GM21447 (cell line): Measurements from ENCODE around the gene STKLD1.
"Not testable (repeated sequence)": the region's sequence is repeated elsewhere in the genome, so short reads cannot be mapped to it uniquely, and the experiment has no call there.

Experiments used
- ATAC-seq: cut with Tn5 transposase; IDR thresholded peaks from one replicate; pipeline ENCODE4 v1.9.1; 2021; ENCODE audit not compliant: unreplicated experiment

The STKLD1 gene

DNA sequence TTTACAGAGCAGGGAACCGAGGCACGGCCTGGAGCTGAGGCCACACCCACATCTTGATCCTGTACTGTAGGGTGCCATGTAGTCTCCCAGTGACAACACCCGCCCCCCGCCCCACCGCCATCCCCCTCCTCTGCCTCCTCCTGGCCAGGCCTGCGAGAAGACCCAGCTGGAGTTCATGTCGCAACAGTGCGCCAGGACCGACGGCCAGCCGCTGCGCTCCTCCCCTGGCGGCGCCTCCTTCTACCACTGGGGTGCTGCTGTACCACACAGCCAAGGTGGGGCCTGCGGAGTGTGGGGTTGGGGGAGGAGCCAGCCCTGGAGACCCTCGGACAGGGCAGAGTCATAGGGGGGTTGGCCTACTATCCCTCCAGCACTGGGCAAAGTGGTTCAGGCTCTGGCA, 60.5 kb downstream of the STKLD1 start:
- ATAC-seq, result no peak

DNA sequence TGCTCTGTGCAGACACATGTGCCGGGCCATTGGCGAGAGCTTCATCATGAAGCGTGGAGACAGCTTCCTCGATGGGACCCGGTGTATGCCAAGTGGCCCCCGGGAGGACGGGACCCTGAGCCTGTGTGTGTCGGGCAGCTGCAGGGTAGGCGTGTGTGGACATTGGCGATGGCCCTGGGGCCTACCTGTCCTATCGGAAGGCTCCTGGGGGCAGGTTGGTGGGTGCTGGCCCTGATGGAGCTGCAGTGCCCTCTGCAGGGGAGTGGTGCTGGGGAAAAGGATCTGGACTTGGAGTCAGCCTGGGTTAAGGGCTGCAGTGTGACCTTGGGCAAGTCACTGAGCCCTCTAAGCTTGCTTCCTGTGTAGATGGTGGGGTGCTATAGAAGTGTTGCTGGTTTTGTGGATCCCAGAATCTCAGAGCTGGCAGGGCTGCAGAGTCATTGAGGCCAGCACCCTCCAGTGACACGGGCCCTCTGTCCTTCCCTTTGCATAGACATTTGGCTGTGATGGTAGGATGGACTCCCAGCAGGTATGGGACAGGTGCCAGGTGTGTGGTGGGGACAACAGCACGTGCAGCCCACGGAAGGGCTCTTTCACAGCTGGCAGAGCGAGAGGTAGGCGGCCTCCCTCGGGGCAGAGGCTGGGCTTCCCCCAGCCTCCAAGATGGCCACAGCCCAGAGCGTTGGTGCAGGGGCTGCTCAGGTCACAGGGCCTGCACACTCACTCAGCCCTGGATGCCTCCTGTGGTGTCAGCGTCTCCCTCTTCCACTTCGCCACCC, 61.8 kb downstream of the STKLD1 start:
- ATAC-seq, result no peak

DNA sequence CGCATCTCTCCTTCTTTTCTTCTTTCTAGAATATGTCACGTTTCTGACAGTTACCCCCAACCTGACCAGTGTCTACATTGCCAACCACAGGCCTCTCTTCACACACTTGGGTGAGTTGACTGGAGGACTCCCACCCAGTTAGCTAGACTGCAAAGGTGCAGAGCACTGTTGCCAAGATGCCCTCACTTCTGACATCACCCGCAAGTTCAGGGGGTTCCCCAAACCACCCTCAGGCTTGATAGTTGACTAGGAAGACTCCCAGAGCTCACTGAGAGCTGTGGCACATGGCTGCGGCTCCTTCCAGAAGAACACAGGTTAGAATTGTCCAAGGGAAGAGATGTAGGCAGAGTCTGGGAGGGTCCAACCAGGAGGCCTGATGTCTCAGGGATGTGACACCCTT, 63.2 kb downstream of the STKLD1 start:
- no peak for ATAC-seq

DNA sequence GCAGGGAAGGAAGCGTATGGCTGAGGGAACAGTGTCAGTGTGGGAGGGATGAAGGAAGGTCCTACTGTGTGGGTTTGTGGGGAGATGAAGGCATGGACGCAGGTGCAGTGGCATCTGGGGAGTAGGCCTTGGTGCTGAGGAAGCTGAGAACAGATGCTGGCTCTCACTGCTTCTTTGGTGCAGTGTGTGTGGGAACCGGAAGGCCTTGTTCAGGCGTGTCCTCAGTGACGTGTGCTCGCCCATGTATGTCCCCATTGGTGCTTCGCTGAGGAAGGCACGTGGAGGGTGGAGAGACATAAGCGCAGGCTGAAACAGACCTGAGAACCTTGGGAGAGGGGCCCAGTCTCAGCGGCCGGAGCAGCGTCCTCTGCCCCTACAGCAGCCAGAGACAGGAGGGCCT, 64.7 kb downstream of the STKLD1 start:
- ATAC-seq, result no peak

DNA sequence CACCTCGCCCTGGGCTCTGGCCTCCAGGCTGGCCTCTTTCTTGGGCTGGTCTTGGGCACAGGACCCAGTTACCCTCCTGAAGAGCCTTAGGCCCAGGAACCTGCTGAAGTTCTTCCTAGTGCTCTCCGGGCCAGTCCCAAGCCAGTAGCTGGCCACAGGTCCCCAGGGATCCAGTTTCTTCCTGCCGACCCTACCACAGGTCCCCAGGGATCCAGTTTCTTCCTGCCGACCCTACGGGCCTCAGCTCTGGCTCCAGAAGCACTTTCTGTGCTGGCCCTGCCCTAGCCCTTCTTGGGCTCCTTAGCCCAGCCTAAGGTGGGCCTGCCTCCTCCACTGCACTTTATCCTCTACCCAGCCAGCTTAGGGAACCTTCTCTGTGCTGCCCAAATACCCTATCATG, 65.4 kb downstream of the STKLD1 start:
- no peak for ATAC-seq

DNA sequence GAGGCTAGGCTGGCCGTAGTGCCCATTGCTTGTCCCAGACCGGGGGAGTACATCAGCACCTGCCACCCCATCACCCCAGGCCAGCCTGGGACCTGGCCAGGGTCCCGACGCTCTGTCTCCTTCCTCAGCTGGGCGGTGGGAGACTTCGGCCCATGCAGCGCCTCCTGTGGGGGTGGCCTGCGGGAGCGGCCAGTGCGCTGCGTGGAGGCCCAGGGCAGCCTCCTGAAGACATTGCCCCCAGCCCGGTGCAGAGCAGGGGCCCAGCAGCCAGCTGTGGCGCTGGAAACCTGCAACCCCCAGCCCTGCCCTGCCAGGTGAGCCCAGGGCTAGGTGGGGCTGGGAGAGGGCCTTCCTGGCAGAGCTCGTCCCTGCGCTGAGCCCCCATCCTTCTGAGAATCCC, 67.1 kb downstream of the STKLD1 start:
- ATAC-seq, result no peak

DNA sequence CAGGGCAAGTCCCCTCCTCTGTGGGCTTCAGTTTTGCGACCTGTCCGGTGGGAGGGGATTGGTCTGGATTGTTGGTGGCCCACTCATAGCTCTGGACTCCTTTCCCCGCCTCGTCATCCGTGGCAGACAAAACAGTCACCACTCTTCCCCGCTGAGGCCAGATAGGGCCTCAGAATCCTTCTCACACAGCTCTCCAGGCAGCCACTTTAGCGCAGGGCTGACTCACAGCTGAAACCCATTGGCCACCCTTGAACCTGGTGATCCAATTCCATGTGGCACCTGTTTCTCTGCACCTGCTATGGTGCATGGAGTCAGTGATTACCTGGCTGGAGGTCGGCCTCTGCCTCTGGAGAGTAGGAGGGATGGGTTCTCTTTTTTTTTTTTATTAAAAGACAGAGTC, 67.8 kb downstream of the STKLD1 start:
- no peak for ATAC-seq

DNA sequence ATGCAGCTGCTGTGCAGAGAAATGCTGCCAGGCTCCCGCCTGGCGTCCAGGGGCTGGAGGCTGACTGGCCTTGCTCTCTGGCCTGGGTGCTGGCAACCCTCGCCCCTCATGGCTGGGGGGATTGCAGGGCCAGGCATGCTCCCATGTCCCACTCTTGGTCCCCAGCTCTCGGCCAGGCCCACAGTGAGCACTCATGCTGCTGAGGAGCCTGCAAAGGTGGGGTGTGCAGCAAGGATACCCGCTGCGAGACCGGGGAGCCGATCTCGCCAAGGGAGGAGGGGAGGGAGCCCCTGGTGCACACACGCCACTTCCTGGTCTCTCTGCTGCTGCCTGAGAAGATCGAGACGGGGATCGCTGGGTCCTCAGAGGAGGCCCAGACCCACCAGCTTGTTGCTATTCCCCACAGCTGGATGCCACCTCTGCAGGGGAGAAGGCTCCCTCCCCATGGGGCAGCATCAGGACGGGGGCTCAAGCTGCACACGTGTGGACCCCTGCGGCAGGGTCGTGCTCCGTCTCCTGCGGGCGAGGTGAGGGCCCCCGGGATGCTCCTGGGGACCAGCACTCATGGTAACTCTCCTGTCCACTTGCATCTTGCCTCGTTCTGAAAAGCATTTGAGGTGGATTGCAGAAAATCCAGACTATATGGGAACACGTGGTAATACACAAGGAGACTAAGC, 69.3 kb downstream of the STKLD1 start:
- no peak for ATAC-seq

DNA sequence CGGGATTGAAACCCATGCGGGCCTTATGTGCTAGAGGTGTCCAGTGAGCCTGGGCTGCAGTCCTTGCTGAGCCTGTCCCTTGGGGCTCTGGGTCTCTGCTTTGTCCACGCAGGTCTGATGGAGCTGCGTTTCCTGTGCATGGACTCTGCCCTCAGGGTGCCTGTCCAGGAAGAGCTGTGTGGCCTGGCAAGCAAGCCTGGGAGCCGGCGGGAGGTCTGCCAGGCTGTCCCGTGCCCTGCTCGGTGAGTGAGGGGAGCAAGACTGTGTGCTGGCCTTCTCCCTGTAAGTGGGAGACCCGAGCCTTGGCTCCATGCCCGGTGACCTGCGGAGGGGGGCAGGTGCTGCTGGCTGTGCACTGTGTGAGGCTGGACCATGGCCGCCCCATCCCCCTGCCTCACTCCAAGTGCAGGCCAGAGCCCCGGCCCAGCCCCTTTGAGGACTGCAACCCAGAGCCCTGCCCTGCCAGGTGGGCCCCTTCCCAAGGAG, 72.4 kb downstream of the STKLD1 start:
- ATAC-seq, result no peak

DNA sequence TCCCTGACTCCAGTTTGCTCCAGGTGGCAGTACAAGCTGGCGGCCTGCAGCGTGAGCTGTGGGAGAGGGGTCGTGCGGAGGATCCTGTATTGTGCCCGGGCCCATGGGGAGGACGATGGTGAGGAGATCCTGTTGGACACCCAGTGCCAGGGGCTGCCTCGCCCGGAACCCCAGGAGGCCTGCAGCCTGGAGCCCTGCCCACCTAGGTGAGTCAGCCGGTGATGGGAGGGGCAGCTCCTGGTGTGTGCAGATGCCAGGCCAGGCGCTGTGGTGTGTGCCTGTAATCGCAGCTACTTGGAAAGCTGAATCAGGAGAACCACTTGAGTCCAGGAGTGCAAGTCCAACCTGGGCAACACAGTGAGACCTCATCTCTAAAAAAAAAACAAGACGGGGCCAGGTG, 73.6 kb downstream of the STKLD1 start:
- no peak for ATAC-seq

DNA sequence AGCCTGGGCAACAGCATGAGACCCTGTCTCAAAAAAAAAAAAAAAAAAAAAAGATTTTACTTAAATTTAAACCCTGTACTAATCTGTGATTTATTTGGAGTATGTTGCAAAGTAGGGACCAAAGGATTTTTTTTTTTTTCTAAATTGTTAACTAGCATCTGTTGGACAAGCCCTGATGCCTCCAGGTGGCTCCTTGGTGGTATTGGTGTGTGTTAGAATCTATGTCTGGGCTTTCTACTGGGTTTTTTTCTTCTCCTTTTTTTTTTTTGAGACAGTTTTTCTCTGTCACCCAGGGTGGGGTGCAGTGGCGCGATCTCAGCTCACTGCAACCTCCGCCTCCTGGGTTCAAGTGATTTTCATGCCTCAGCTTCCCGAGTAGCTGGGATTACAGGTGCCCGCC, 75.7 kb downstream of the STKLD1 start:
- ATAC-seq, result not testable (repeated sequence)

DNA sequence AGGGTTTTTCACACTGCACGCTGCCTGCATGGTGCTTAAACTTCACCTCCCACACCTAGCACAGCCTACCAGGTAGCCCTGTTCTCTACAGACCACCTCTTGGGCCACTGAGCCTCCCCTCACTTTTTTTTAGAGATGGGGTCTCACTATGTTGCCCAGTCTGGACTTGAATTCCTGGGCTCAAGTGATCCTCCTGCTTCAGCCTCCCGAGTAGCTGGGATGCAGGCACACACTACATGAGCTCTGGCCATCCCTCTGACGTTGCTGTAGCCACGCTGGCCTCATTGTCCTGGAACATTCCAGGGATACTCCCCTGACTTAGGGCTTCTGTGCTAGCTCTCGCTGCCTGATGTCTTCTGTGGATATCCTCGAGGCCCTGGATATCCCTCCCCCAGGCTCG, 76.4 kb downstream of the STKLD1 start:
- no peak for ATAC-seq

DNA sequence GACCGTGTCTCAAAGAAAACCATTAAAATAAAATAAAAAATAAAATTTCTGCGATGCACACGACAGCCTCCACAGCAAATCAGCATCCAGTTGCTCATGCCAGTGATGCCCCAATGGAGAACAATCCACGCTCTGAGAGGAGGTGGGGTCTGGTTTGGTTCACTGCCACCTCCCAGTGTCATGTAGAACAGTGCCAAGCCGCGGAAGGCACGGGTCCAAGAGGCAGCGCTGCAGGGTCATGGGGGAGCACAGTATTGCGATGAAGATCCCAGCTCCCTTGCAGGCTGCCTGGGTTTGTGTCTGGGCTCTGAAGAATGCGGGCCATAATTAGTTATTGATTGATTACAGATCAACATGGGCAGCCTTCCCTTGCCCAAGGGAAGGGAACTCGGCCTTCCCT, 77.5 kb downstream of the STKLD1 start:
- ATAC-seq, result no peak

DNA sequence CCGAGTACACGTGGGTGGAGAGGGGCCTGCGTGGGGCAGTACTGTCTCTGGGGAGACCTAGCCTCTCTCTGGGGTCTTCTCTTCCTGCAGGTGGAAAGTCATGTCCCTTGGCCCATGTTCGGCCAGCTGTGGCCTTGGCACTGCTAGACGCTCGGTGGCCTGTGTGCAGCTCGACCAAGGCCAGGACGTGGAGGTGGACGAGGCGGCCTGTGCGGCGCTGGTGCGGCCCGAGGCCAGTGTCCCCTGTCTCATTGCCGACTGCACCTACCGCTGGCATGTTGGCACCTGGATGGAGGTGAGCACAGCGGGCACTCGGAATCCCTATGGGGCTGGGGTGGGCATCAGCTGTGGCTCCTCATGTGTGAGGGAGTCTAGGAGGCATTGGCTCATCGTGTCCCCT, 78.2 kb downstream of the STKLD1 start:
- no peak for ATAC-seq

DNA sequence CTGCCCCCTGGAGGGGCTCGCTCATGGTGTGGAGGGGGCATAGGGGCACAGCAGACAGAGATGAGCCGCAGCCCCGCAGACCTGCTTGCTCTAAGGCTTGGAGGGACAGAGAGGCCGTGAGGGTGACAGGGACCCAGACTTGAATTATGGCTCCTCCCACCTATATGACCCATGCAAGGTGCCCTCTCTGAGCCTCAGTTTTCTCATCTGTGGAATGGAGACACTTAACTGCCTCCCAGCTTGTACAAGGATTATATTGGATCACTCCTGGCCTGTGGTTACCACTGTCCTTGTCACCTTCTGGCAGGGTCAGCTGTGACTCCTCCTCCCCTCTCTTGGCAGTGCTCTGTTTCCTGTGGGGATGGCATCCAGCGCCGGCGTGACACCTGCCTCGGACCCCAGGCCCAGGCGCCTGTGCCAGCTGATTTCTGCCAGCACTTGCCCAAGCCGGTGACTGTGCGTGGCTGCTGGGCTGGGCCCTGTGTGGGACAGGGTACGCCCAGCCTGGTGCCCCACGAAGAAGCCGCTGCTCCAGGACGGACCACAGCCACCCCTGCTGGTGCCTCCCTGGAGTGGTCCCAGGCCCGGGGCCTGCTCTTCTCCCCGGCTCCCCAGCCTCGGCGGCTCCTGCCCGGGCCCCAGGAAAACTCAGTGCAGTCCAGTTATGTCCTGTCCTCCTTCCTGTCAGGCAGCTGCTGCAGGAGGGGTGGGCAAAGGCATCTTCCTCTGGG, 78.9 kb downstream of the STKLD1 start:
- no peak for ATAC-seq
